HL-60 (cell line): ENCODE data around the gene ETV6.

Experiments
- DNase-seq, 2 experiments: peaks; one replicate each; pipeline ENCODE4 v3.0.0-alpha.2; 2010 to 2020; ENCODE audit warnings: low read depth in 1 of 2, low spot score in 1 of 2
- H3K27ac ChIP-seq: fragments of 250-450 bp; sonication (Bioruptor Pico); replicated peaks from 2 replicates; pipeline ENCODE4 v1.5.1; 2020; ENCODE audit warnings: mild to moderate bottlenecking, moderate library complexity
- H3K27me3 ChIP-seq: fragments of 250-450 bp; sonication (Bioruptor Pico); 2 replicates; pipeline ENCODE4 v1.5.1; 2021; ENCODE audit warnings: mild to moderate bottlenecking, moderate library complexity; ENCODE audit not compliant: insufficient read depth, poor library complexity, severe bottlenecking
- H3K4me3 ChIP-seq: replicated peaks from 2 replicates; pipeline ENCODE4 v1.5.1; 2011; ENCODE audit warnings: mild to moderate bottlenecking, control low read depth, low read length; ENCODE audit not compliant: insufficient read depth
- GABPA ChIP-seq: IDR thresholded peaks from 2 replicates; pipeline ENCODE4 v1.6.1; 2012; ENCODE audit warnings: low read depth
- POLR2AphosphoS5 ChIP-seq: IDR thresholded peaks from 2 replicates; pipeline ENCODE4 v1.6.1; 2012; ENCODE audit warnings: low read depth
- SPI1 ChIP-seq: IDR thresholded peaks from 2 replicates; pipeline ENCODE4 v1.6.1; 2012; ENCODE audit warnings: low read depth, mild to moderate bottlenecking, borderline replicate concordance
- TF ChIP-seq, protein P1 (sequence below): IDR thresholded peaks from 2 replicates; pipeline ENCODE4 v1.6.1; 2012; ENCODE audit warnings: low read depth; ENCODE audit not compliant: insufficient replicate concordance
- TF ChIP-seq, protein P2 (sequence below): IDR thresholded peaks from one replicate; pipeline ENCODE4 v1.5.1; 2011; ENCODE audit warnings: low read length, control low read depth, inconsistent platforms; ENCODE audit not compliant: insufficient read depth

ETV6 gene

DNA sequence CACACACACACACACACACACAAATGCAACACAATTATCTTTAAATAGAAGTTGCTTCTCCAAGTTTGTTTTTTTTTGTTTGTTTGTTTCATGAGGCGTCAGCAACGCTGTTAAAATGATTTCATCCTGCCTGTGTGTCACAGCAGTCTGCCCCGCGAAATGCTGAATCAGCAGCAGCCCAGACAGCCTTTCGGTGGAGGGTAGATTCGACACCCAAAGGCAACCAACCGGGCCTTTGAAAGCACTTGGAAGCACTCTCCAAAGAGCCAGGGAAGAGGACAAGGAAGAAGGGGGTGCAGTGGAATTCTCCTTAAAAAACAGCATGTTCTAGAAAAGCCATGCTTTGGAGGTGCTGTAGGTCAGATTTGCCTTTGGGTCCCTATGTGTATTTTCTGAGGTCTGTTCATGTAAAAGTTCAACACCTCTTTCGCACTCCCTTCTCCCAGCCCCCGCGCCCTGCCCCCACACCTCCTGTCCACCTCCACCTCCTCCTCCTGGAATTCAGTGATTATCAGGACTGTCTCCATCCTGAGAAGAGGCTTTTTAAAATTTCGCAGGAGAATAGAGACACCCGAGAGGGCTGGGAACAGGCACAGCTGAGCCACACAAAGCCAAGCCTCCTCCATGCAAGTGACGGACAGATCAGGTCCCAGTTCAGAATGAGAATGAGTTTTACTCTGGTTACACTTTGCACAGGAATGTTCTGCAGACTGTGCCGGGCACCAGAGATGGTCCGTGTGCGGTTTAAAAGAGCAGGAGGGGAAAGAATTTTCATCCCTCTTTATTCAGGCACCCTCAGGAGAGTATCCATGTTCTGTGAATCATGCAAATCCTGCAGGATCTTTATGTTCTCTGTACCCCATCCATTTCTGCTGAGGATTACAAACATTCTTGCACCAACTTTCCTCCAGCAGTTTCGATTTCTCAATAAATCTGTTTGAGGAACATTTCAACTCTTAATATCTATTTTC lies 177.9 kb downstream of the ETV6 start:
- H3K27ac ChIP-seq = no peak overlapping the region
- no peak for DNase-seq
- no peaks in the 10 kb centered on the region for H3K27me3 ChIP-seq
- TF ChIP-seq, protein P1, sequence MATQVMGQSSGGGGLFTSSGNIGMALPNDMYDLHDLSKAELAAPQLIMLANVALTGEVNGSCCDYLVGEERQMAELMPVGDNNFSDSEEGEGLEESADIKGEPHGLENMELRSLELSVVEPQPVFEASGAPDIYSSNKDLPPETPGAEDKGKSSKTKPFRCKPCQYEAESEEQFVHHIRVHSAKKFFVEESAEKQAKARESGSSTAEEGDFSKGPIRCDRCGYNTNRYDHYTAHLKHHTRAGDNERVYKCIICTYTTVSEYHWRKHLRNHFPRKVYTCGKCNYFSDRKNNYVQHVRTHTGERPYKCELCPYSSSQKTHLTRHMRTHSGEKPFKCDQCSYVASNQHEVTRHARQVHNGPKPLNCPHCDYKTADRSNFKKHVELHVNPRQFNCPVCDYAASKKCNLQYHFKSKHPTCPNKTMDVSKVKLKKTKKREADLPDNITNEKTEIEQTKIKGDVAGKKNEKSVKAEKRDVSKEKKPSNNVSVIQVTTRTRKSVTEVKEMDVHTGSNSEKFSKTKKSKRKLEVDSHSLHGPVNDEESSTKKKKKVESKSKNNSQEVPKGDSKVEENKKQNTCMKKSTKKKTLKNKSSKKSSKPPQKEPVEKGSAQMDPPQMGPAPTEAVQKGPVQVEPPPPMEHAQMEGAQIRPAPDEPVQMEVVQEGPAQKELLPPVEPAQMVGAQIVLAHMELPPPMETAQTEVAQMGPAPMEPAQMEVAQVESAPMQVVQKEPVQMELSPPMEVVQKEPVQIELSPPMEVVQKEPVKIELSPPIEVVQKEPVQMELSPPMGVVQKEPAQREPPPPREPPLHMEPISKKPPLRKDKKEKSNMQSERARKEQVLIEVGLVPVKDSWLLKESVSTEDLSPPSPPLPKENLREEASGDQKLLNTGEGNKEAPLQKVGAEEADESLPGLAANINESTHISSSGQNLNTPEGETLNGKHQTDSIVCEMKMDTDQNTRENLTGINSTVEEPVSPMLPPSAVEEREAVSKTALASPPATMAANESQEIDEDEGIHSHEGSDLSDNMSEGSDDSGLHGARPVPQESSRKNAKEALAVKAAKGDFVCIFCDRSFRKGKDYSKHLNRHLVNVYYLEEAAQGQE = no peak
- TF ChIP-seq, protein P2, sequence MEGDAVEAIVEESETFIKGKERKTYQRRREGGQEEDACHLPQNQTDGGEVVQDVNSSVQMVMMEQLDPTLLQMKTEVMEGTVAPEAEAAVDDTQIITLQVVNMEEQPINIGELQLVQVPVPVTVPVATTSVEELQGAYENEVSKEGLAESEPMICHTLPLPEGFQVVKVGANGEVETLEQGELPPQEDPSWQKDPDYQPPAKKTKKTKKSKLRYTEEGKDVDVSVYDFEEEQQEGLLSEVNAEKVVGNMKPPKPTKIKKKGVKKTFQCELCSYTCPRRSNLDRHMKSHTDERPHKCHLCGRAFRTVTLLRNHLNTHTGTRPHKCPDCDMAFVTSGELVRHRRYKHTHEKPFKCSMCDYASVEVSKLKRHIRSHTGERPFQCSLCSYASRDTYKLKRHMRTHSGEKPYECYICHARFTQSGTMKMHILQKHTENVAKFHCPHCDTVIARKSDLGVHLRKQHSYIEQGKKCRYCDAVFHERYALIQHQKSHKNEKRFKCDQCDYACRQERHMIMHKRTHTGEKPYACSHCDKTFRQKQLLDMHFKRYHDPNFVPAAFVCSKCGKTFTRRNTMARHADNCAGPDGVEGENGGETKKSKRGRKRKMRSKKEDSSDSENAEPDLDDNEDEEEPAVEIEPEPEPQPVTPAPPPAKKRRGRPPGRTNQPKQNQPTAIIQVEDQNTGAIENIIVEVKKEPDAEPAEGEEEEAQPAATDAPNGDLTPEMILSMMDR = no peak
- TF ChIP-seq SPI1 (no peak), GABPA (no peak), POLR2AphosphoS5 (no peak)
- no peak overlapping the region for H3K4me3 ChIP-seq

DNA sequence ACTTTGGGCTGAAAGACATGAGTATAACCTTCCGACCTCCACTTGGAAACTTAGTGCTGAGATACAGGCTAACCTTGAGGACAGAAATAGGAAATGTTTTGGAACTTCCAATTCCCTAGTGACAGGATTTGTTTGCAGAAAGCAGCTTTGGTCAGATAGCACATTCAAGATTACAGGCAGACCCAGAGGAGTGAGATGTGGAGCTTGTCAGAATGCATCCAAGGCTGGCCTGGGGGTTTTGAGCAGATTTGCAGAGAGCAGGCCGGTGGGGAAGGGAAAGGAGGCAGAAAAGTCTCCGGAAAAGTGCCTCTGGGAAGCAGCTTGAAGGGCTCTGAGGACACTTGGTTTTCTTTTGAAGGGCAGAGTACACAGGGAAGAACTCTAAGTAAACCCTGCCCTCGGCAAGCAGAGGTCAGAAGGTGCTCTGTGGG lies 180.3 kb downstream of the ETV6 start:
- TF ChIP-seq SPI1 (no peak), GABPA (no peak), POLR2AphosphoS5 (no peak)
- TF ChIP-seq, protein P2 = no peak
- TF ChIP-seq, protein P1 = no peak
- H3K27ac ChIP-seq = 0 out of 2 replicates have a peak overlapping the region, but pooled peaks have one; percentile 14
- no peak overlapping the region for H3K4me3 ChIP-seq
- no peaks in the 10 kb centered on the region for H3K27me3 ChIP-seq
- DNase-seq = no peak

DNA sequence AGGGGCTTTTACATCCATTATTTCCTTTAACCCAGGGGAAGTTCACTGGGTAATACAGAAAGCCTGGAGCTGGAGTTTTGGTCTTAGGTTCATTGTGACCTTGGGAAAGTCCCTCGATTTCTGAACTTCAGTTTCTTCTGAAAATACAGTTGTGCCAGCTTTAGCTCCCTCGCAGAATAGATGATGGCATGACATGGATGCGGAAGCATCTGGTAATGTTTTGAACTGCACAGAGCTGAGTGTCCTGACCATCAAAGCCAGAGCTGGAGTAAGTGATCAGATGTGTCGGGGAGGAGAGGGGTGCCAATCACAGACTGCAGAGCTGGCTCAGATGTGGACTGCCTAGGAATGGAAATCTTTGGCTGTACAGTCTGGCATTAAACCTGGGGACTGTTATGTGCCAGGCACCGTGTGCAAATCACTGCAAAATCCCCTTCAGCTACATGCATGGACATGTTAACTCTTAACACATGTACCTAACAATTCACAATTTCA lies 180.9 kb downstream of the ETV6 start:
- no peak overlapping the region for H3K4me3 ChIP-seq
- 0 out of 2 replicates have a peak overlapping the region, but pooled peaks have one; percentile 9 for H3K27ac ChIP-seq
- DNase-seq = no peak
- TF ChIP-seq POLR2AphosphoS5 = no peak
- TF ChIP-seq, protein P2 = no peak
- TF ChIP-seq, protein P1 = no peak
- no peak for TF ChIP-seq SPI1
- TF ChIP-seq GABPA = no peak
- no peaks in the 10 kb centered on the region for H3K27me3 ChIP-seq
